ENCODE results near the gene KLHL30. TPM values are rescaled to one million over a fixed set of nuclear protein-coding genes. Genes with fewer than 3 reads are reported as not detected.

Gene KLHL30
- total RNA-seq, 1 donor from 2014 or later: 22.0 TPM

Other genes with a start within 250 kb of the KLHL30 start
- gene UBE2F, start 171.7 kb upstream of the KLHL30 start, total RNA-seq: 67.7 TPM
- 14.7 TPM for gene SCLY, start 77.7 kb upstream of the KLHL30 start, total RNA-seq
- gene ESPNL, start 38.3 kb upstream of the KLHL30 start, total RNA-seq: not detected
- gene ERFE, start 20.3 kb downstream of the KLHL30 start, total RNA-seq: not detected
- gene ILKAP, start 65.0 kb downstream of the KLHL30 start, total RNA-seq: 26.7 TPM
- 2.7 TPM for gene HES6, start 101.4 kb downstream of the KLHL30 start, total RNA-seq
- gene PER2, start 149.9 kb downstream of the KLHL30 start, total RNA-seq: 4.5 TPM
- 13.8 TPM for gene TRAF3IP1, start 181.8 kb downstream of the KLHL30 start, total RNA-seq

All from left ventricle myocardium superior (tissue), 1 donor.